ENCODE results near the gene TMEM40.
A peak's percentile ranks its signal among the peaks of the same experiment; 100 is the strongest.
"Not testable (repeated sequence)": the region's sequence is repeated elsewhere in the genome, so short reads cannot be mapped to it uniquely, and the experiment has no call there.

TMEM40 gene

DNA sequence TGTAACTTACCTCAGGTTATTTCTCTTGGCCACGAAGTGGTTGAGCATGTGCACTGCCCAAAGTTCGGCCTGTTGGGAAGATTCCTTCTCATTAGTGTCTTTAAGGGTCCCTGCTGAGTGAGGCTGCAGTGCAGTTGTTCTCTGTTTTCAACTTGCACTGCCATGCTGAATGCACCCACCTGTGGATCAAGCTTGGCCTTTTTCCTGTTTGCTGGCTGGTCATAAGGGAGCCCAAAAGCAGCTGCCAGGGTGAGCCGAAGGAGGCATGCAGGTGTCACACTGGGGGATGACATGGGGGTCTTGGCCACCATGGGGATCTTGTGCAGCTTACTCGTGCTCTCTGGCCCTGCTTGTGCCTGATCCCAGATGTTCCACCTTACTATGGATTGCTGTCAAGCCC, 49.0 kb downstream of the TMEM40 start:
- H3K36me3 ChIP-seq (ENCODE audit: control insufficient read depth, insufficient read depth, low read length, severe bottlenecking), result no peaks in the 10 kb centered on the region
- H3K4me1 ChIP-seq (ENCODE audit: control insufficient read depth, insufficient read depth, low read length), result peaks cover 4% of the 10 kb centered on the region
- no peak overlapping the region for H3K4me3 ChIP-seq (ENCODE audit: low read length)
- no peaks in the 10 kb centered on the region for H3K9me3 ChIP-seq (ENCODE audit: control insufficient read depth, low read length)
- no peak for DNase-seq (ENCODE audit: low read depth)
- no peak overlapping the region for H3K9ac ChIP-seq (ENCODE audit: low read length)
- peaks cover 37% of the 10 kb centered on the region for H3K27me3 ChIP-seq (replicated peaks; ENCODE audit: control insufficient read depth, insufficient read depth, low read length)

DNA sequence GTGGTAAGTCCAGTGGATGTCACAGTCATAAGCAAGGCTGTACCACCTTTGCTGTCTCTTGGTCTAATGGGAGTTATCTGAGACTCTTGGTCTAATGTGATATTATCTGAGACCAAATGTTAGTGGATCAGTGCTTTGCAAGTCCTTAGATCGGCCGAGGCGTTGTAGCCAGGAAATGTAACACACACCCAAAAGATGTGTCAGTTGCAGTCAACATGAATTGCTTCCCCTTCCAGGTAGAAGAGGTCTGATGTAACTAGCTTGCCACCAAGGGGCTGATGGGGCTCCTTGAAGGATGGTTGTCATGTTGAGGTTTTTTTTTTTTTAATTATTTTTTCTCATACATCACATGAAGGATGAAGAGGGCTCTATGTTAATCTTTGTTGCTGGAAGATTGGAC, 49.7 kb downstream of the TMEM40 start:
- no peak overlapping the region for H3K4me3 ChIP-seq (ENCODE audit: low read length)
- H3K36me3 ChIP-seq (ENCODE audit: control insufficient read depth, insufficient read depth, low read length, severe bottlenecking), result no peaks in the 10 kb centered on the region
- H3K9me3 ChIP-seq (ENCODE audit: control insufficient read depth, low read length), result no peaks in the 10 kb centered on the region
- peaks cover 39% of the 10 kb centered on the region for H3K27me3 ChIP-seq (replicated peaks; ENCODE audit: control insufficient read depth, insufficient read depth, low read length)
- H3K4me1 ChIP-seq (ENCODE audit: control insufficient read depth, insufficient read depth, low read length), result peaks cover 4% of the 10 kb centered on the region
- H3K9ac ChIP-seq (ENCODE audit: low read length), result no peak overlapping the region
- DNase-seq (ENCODE audit: low read depth), result no peak

- Histone ChIP-seq H3K4me3 (ENCODE audit: low read length) (no peak overlapping the region), H3K36me3 (ENCODE audit: control insufficient read depth, insufficient read depth, low read length, severe bottlenecking) (no peaks in the 10 kb centered on the region), H3K9me3 (ENCODE audit: control insufficient read depth, low read length) (no peaks in the 10 kb centered on the region), H3K9ac (ENCODE audit: low read length) (no peak overlapping the region), H3K4me1 (ENCODE audit: control insufficient read depth, insufficient read depth, low read length) (peaks cover 4% of the 10 kb centered on the region), H3K27me3 (replicated peaks; ENCODE audit: control insufficient read depth, insufficient read depth, low read length) (peaks cover 39% of the 10 kb centered on the region)
- peak; percentile 85 for DNase-seq (ENCODE audit: low read depth)
Measured at GRCh38 chr3:12708584-12709192, 50.4 kb downstream of the TMEM40 start.

- Histone ChIP-seq H3K27me3 (replicated peaks; ENCODE audit: control insufficient read depth, insufficient read depth, low read length) (peaks cover 31% of the 10 kb centered on the region), H3K36me3 (ENCODE audit: control insufficient read depth, insufficient read depth, low read length, severe bottlenecking) (no peaks in the 10 kb centered on the region), H3K9ac (ENCODE audit: low read length) (no peak overlapping the region), H3K4me1 (ENCODE audit: control insufficient read depth, insufficient read depth, low read length) (peaks cover 4% of the 10 kb centered on the region), H3K9me3 (ENCODE audit: control insufficient read depth, low read length) (no peaks in the 10 kb centered on the region), H3K4me3 (ENCODE audit: low read length) (no peak overlapping the region)
- no peak for DNase-seq (ENCODE audit: low read depth)
Measured at GRCh38 chr3:12707449-12707848, 51.6 kb downstream of the TMEM40 start.

- peak; percentile 73 for DNase-seq (ENCODE audit: low read depth)
- H3K27me3 ChIP-seq (replicated peaks; ENCODE audit: control insufficient read depth, insufficient read depth, low read length), result peaks cover 28% of the 10 kb centered on the region
- no peak overlapping the region for H3K9ac ChIP-seq (ENCODE audit: low read length)
- peaks cover 4% of the 10 kb centered on the region for H3K4me1 ChIP-seq (ENCODE audit: control insufficient read depth, insufficient read depth, low read length)
- H3K36me3 ChIP-seq (ENCODE audit: control insufficient read depth, insufficient read depth, low read length, severe bottlenecking), result no peaks in the 10 kb centered on the region
- no peak overlapping the region for H3K4me3 ChIP-seq (ENCODE audit: low read length)
- H3K9me3 ChIP-seq (ENCODE audit: control insufficient read depth, low read length), result no peaks in the 10 kb centered on the region
Measured at GRCh38 chr3:12706504-12707253, 52.4 kb downstream of the TMEM40 start.

DNA sequence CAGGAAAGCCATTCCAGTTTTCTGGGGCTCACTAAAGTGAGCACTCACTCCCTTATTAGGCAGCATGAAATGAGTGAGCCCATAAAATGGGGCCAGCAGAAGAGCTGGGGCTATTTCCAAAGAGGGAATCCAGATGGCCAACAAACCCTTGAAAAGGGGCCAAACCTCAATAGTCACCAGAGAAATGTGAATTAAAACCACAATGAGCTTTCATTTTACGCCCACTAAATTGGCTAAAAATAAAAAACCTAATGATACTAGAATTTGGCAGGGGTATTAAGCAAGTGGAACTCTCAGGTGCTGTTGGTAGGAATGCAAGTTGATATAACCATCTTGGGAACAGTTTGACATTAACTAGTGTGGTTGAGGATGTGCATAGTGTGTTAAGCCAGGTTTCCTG, 53.1 kb downstream of the TMEM40 start:
- no peaks in the 10 kb centered on the region for H3K9me3 ChIP-seq (ENCODE audit: control insufficient read depth, low read length)
- peaks cover 28% of the 10 kb centered on the region for H3K27me3 ChIP-seq (replicated peaks; ENCODE audit: control insufficient read depth, insufficient read depth, low read length)
- H3K36me3 ChIP-seq (ENCODE audit: control insufficient read depth, insufficient read depth, low read length, severe bottlenecking), result no peaks in the 10 kb centered on the region
- peak; percentile 29 for DNase-seq (ENCODE audit: low read depth)
- peaks cover 4% of the 10 kb centered on the region for H3K4me1 ChIP-seq (ENCODE audit: control insufficient read depth, insufficient read depth, low read length)
- H3K4me3 ChIP-seq (ENCODE audit: low read length), result no peak overlapping the region
- H3K9ac ChIP-seq (ENCODE audit: low read length), result no peak overlapping the region

DNA sequence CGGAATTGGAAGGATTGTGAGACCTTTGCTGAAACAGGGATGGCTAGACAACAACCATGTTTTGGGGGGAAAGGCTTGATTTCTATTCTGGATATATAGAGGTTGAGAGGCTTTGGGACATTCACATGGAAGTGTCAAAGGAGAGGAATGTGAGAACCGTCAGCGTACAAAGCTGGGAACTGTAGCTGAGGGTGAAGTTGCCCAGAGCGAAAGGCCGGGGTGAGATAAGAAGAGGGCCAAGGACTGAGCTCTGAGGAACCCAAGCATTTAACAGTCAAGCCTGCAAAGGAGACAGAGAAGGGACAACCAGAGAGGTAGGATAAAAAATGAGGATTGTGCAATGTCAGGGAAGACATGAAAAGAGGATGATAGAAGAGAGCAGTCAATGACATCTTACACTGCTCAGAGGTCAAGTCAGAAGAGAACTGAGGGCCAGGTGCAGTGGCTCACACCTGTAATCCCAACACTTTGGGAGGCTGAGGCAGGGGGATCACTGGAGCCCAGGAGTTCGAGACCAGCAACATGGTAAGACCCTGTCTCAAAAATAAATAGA, 53.6 kb downstream of the TMEM40 start:
- H3K9ac ChIP-seq (ENCODE audit: low read length), result no peak overlapping the region
- peaks cover 30% of the 10 kb centered on the region for H3K27me3 ChIP-seq (replicated peaks; ENCODE audit: control insufficient read depth, insufficient read depth, low read length)
- DNase-seq (ENCODE audit: low read depth), result no peak
- no peaks in the 10 kb centered on the region for H3K36me3 ChIP-seq (ENCODE audit: control insufficient read depth, insufficient read depth, low read length, severe bottlenecking)
- H3K9me3 ChIP-seq (ENCODE audit: control insufficient read depth, low read length), result no peaks in the 10 kb centered on the region
- peaks cover 4% of the 10 kb centered on the region for H3K4me1 ChIP-seq (ENCODE audit: control insufficient read depth, insufficient read depth, low read length)
- H3K4me3 ChIP-seq (ENCODE audit: low read length), result no peak overlapping the region

DNA sequence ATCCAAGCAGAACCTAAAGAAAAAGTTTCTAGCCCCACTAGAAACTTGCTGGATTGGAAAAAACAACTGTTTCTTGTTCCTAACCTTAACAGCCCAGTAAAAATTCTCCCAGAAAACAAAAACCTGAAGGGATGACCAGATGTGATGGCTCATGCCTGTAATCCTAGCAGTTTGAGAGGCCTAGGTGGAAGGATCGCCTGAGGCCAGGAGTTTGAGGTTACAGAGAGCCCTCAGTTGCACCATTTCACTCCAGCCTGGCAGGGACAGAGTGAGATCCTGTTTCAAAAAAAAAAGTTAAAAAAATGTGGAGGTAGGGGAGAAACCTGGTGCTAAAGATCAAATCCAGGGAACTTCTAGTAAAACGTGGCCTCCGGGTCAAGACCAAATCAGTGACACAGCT, 56.6 kb downstream of the TMEM40 start:
- H3K27me3 ChIP-seq (replicated peaks; ENCODE audit: control insufficient read depth, insufficient read depth, low read length), result peaks cover 21% of the 10 kb centered on the region
- H3K36me3 ChIP-seq (ENCODE audit: control insufficient read depth, insufficient read depth, low read length, severe bottlenecking), result no peaks in the 10 kb centered on the region
- H3K4me1 ChIP-seq (ENCODE audit: control insufficient read depth, insufficient read depth, low read length), result peaks cover 4% of the 10 kb centered on the region
- no peak overlapping the region for H3K9ac ChIP-seq (ENCODE audit: low read length)
- H3K4me3 ChIP-seq (ENCODE audit: low read length), result no peak overlapping the region
- no peak for DNase-seq (ENCODE audit: low read depth)
- no peaks in the 10 kb centered on the region for H3K9me3 ChIP-seq (ENCODE audit: control insufficient read depth, low read length)

- peaks cover 21% of the 10 kb centered on the region for H3K27me3 ChIP-seq (replicated peaks; ENCODE audit: control insufficient read depth, insufficient read depth, low read length)
- not testable (repeated sequence) for H3K36me3 ChIP-seq (ENCODE audit: control insufficient read depth, insufficient read depth, low read length, severe bottlenecking); H3K9ac ChIP-seq (ENCODE audit: low read length); H3K4me3 ChIP-seq (ENCODE audit: low read length); H3K9me3 ChIP-seq (ENCODE audit: control insufficient read depth, low read length); H3K4me1 ChIP-seq (ENCODE audit: control insufficient read depth, insufficient read depth, low read length); DNase-seq (ENCODE audit: low read depth)
Measured at GRCh38 chr3:12701601-12702000, 57.5 kb downstream of the TMEM40 start.

DNA sequence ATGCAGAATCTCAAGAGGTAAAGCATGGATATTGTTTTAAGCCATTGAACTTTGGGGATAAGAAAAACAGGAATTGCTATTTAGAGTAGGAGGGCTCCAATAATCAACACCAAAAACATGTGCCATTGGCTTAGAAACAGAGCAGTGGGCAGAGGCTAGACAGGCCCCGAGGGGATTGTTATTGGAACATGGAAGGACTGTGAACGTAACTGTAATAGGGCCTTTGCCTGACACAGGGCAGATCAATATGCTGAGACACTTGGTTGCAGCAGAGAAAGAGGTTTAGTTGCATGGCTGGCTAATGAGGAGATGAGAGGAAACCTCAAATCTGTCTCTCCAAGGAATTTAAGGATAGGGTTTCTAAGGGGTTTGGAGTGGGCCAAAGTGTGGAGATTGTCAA, 58.3 kb downstream of the TMEM40 start:
- peaks cover 21% of the 10 kb centered on the region for H3K27me3 ChIP-seq (replicated peaks; ENCODE audit: control insufficient read depth, insufficient read depth, low read length)
- no peak overlapping the region for H3K4me3 ChIP-seq (ENCODE audit: low read length)
- no peaks in the 10 kb centered on the region for H3K4me1 ChIP-seq (ENCODE audit: control insufficient read depth, insufficient read depth, low read length)
- H3K9ac ChIP-seq (ENCODE audit: low read length), result no peak overlapping the region
- no peak for DNase-seq (ENCODE audit: low read depth)
- H3K9me3 ChIP-seq (ENCODE audit: control insufficient read depth, low read length), result no peaks in the 10 kb centered on the region
- H3K36me3 ChIP-seq (ENCODE audit: control insufficient read depth, insufficient read depth, low read length, severe bottlenecking), result no peaks in the 10 kb centered on the region

- Histone ChIP-seq H3K4me3 (ENCODE audit: low read length) (no peak overlapping the region), H3K9ac (ENCODE audit: low read length) (no peak overlapping the region), H3K27me3 (replicated peaks; ENCODE audit: control insufficient read depth, insufficient read depth, low read length) (peaks cover 17% of the 10 kb centered on the region), H3K4me1 (ENCODE audit: control insufficient read depth, insufficient read depth, low read length) (peaks cover 5% of the 10 kb centered on the region), H3K9me3 (ENCODE audit: control insufficient read depth, low read length) (no peaks in the 10 kb centered on the region), H3K36me3 (ENCODE audit: control insufficient read depth, insufficient read depth, low read length, severe bottlenecking) (no peaks in the 10 kb centered on the region)
- no peak for DNase-seq (ENCODE audit: low read depth)
Measured at GRCh38 chr3:12695916-12696315, 63.1 kb downstream of the TMEM40 start.
